ENCODE data around the gene KAT6B. TPM values are rescaled to one million over a fixed set of nuclear protein-coding genes. Genes with fewer than 3 reads are reported as not detected.
A peak's percentile ranks its signal among the peaks of the same experiment; 100 is the strongest.

KAT6B gene
- total and polyA plus RNA-seq, 10 of the 15 experiments (the other 5 are each of a cell fraction or from before 2014, with no cell fraction given): 2.7 to 22.6 (median 15.7) TPM

DNA sequence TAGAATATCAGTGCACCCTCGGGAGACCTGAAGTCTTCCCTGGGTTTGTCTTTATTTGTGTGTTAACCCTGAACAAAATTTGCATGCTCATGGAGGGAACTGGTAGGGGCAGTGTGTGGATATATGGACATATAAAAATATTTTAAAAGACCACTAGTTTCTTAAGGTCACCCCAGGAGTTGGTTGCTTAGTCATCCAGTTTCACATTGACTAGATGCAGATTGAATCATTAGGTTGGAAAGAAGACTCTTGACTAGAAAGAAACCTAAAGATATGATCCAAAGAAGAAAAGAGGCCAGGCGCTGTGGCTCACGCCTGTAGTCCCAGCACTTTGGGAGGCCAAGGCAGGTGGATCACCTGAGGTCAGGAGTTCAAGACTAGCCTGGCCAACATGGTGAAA, 137.1 kb downstream of the KAT6B start (continued):
- TF ChIP-seq, protein P1, sequence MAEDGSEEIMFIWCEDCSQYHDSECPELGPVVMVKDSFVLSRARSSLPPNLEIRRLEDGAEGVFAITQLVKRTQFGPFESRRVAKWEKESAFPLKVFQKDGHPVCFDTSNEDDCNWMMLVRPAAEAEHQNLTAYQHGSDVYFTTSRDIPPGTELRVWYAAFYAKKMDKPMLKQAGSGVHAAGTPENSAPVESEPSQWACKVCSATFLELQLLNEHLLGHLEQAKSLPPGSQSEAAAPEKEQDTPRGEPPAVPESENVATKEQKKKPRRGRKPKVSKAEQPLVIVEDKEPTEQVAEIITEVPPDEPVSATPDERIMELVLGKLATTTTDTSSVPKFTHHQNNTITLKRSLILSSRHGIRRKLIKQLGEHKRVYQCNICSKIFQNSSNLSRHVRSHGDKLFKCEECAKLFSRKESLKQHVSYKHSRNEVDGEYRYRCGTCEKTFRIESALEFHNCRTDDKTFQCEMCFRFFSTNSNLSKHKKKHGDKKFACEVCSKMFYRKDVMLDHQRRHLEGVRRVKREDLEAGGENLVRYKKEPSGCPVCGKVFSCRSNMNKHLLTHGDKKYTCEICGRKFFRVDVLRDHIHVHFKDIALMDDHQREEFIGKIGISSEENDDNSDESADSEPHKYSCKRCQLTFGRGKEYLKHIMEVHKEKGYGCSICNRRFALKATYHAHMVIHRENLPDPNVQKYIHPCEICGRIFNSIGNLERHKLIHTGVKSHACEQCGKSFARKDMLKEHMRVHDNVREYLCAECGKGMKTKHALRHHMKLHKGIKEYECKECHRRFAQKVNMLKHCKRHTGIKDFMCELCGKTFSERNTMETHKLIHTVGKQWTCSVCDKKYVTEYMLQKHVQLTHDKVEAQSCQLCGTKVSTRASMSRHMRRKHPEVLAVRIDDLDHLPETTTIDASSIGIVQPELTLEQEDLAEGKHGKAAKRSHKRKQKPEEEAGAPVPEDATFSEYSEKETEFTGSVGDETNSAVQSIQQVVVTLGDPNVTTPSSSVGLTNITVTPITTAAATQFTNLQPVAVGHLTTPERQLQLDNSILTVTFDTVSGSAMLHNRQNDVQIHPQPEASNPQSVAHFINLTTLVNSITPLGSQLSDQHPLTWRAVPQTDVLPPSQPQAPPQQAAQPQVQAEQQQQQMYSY (CRISPR knock-in tag; IDR thresholded peaks at IDR 0.05): no peak
- TF ChIP-seq CBX3 (IDR thresholded peaks at IDR 0.05; ENCODE audit: borderline replicate concordance, low read depth) (no peak), KLF5 (IDR thresholded peaks at IDR 0.05; ENCODE audit: partially characterized antibody) (no peak), FOXM1 (IDR thresholded peaks at IDR 0.05; ENCODE audit: low read depth, low read length) (no peak), MTA2 (IDR thresholded peaks at IDR 0.05; ENCODE audit: low read depth) (peak; percentile 39; the same call in 1 of the 2 replicates), CBX5 (IDR thresholded peaks at IDR 0.05; ENCODE audit: low read depth) (no peak), YY1 (IDR thresholded peaks at IDR 0.05; ENCODE audit: low read depth, low read length) (no peak), MYC (IDR thresholded peaks at IDR 0.05; ENCODE audit: insufficient read depth, insufficient read length, insufficient replicate concordance, low read length, severe bottlenecking) (no peak), MEF2B (IDR thresholded peaks at IDR 0.05; ENCODE audit: partially characterized antibody, poor library complexity, severe bottlenecking) (no peak), DPF2 (IDR thresholded peaks at IDR 0.05) (peak; percentile 61; the same call in 1 of the 2 replicates), POLR2AphosphoS2 (IDR thresholded peaks at IDR 0.05; ENCODE audit: low read depth, low read length) (no peak), CHD2 (IDR thresholded peaks at IDR 0.05; ENCODE audit: borderline replicate concordance, low read depth, low read length) (no peak), TBL1XR1 (IDR thresholded peaks at IDR 0.05; ENCODE audit: low read depth, low read length) (no peak), MEF2A (IDR thresholded peaks at IDR 0.05; ENCODE audit: insufficient read depth, low read depth, low read length) (no peak), RAD51 (IDR thresholded peaks at IDR 0.05) (no peak), EED (IDR thresholded peaks at IDR 0.05; ENCODE audit: low read depth) (peak; percentile 49; the same call in 1 of the 2 replicates), NR2C2 (IDR thresholded peaks at IDR 0.05; ENCODE audit: borderline replicate concordance, control insufficient read depth, insufficient read length, low read depth) (no peak), KAT2A (conservative IDR thresholded peaks at IDR 0.05; ENCODE audit: control insufficient read depth, low read depth, low read length) (no peak)
- TF ChIP-seq, protein P2, sequence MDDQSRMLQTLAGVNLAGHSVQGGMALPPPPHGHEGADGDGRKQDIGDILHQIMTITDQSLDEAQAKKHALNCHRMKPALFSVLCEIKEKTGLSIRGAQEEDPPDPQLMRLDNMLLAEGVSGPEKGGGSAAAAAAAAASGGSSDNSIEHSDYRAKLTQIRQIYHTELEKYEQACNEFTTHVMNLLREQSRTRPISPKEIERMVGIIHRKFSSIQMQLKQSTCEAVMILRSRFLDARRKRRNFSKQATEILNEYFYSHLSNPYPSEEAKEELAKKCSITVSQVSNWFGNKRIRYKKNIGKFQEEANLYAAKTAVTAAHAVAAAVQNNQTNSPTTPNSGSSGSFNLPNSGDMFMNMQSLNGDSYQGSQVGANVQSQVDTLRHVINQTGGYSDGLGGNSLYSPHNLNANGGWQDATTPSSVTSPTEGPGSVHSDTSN (IDR thresholded peaks at IDR 0.05; ENCODE audit: insufficient replicate concordance, low read depth, low read length): no peak
- TF ChIP-seq, protein P3, sequence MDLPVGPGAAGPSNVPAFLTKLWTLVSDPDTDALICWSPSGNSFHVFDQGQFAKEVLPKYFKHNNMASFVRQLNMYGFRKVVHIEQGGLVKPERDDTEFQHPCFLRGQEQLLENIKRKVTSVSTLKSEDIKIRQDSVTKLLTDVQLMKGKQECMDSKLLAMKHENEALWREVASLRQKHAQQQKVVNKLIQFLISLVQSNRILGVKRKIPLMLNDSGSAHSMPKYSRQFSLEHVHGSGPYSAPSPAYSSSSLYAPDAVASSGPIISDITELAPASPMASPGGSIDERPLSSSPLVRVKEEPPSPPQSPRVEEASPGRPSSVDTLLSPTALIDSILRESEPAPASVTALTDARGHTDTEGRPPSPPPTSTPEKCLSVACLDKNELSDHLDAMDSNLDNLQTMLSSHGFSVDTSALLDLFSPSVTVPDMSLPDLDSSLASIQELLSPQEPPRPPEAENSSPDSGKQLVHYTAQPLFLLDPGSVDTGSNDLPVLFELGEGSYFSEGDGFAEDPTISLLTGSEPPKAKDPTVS (IDR thresholded peaks at IDR 0.05; ENCODE audit: low read depth, low read length): no peak
- TF ChIP-seq, protein P4, sequence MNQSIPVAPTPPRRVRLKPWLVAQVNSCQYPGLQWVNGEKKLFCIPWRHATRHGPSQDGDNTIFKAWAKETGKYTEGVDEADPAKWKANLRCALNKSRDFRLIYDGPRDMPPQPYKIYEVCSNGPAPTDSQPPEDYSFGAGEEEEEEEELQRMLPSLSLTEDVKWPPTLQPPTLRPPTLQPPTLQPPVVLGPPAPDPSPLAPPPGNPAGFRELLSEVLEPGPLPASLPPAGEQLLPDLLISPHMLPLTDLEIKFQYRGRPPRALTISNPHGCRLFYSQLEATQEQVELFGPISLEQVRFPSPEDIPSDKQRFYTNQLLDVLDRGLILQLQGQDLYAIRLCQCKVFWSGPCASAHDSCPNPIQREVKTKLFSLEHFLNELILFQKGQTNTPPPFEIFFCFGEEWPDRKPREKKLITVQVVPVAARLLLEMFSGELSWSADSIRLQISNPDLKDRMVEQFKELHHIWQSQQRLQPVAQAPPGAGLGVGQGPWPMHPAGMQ (IDR thresholded peaks at IDR 0.05; ENCODE audit: borderline replicate concordance): no peak
- TF ChIP-seq, protein P5, sequence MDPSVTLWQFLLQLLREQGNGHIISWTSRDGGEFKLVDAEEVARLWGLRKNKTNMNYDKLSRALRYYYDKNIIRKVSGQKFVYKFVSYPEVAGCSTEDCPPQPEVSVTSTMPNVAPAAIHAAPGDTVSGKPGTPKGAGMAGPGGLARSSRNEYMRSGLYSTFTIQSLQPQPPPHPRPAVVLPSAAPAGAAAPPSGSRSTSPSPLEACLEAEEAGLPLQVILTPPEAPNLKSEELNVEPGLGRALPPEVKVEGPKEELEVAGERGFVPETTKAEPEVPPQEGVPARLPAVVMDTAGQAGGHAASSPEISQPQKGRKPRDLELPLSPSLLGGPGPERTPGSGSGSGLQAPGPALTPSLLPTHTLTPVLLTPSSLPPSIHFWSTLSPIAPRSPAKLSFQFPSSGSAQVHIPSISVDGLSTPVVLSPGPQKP (IDR thresholded peaks at IDR 0.05; ENCODE audit: low read depth, low read length): no peak
